Fibroblast of villous mesenchyme (primary cell): Measurements from ENCODE around the gene GRIN2A. TPM values are rescaled to one million over a fixed set of nuclear protein-coding genes. Genes with fewer than 3 reads are reported as not detected.

ENCODE experiments used
- DNase-seq: peaks from one replicate; pipeline ENCODE4 v3.0.0-alpha.2; 2010; ENCODE audit warnings: low read depth
- H3K4me3 ChIP-seq: 2 replicates; pipeline ENCODE4 v1.5.1; 2011; ENCODE audit warnings: low read depth, mild to moderate bottlenecking, low read length
- total RNA-seq: library from RNA; depleted of rRNA; stranded (reverse); fragments of >200 nt; gene quantifications from 2 replicates; pipeline ENCODE4 v1.2.3, GENCODE V29; 2012
- TF ChIP-seq, protein P1 (sequence below): IDR thresholded peaks from 2 replicates; pipeline ENCODE4 v1.5.1; 2012; ENCODE audit warnings: low read depth, mild to moderate bottlenecking, low read length; ENCODE audit not compliant: insufficient read depth

The GRIN2A gene
- total RNA-seq, 1 donor, result 1.3 TPM

GRCh38 chr16:9824200-9825068 lies 357.8 kb downstream of the GRIN2A start:
- H3K4me3 ChIP-seq, result no peak overlapping the region
- TF ChIP-seq, protein P1, sequence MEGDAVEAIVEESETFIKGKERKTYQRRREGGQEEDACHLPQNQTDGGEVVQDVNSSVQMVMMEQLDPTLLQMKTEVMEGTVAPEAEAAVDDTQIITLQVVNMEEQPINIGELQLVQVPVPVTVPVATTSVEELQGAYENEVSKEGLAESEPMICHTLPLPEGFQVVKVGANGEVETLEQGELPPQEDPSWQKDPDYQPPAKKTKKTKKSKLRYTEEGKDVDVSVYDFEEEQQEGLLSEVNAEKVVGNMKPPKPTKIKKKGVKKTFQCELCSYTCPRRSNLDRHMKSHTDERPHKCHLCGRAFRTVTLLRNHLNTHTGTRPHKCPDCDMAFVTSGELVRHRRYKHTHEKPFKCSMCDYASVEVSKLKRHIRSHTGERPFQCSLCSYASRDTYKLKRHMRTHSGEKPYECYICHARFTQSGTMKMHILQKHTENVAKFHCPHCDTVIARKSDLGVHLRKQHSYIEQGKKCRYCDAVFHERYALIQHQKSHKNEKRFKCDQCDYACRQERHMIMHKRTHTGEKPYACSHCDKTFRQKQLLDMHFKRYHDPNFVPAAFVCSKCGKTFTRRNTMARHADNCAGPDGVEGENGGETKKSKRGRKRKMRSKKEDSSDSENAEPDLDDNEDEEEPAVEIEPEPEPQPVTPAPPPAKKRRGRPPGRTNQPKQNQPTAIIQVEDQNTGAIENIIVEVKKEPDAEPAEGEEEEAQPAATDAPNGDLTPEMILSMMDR, result no peak
- DNase-seq, result no peak

- TF ChIP-seq, protein P1, result no peak
- DNase-seq, result no peak
- H3K4me3 ChIP-seq, result no peak overlapping the region
These were observed 358.7 kb downstream of the GRIN2A start for GRCh38 chr16:9823510-9823909.

GRCh38 chr16:9821970-9822369 lies 360.3 kb downstream of the GRIN2A start:
- no peak overlapping the region for H3K4me3 ChIP-seq
- TF ChIP-seq, protein P1, result no peak
- no peak for DNase-seq

DNA sequence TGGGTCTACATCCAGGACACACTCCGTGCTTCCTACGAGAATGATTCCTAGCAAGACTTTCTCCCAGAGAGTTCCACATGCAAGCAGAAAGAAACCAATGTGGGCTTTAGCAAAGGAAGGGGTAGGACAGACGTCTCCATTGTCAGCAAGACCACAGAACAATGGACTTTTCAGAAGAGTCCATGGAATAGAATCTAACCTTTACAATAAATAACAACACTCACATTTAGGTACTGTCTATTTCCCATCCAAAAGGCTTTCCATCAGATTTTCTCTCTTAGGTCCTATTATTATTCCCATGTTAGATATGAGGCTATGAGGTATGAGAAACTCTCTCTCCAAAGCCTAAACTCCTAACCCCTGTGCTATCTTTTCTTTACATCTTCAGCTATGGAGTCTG lies 360.9 kb downstream of the GRIN2A start:
- H3K4me3 ChIP-seq, result no peak overlapping the region
- no peak for DNase-seq
- TF ChIP-seq, protein P1, result no peak

- TF ChIP-seq, protein P1, result no peak
- DNase-seq, result no peak
- no peak overlapping the region for H3K4me3 ChIP-seq
These were observed 361.6 kb downstream of the GRIN2A start for GRCh38 chr16:9820476-9821246.

DNA sequence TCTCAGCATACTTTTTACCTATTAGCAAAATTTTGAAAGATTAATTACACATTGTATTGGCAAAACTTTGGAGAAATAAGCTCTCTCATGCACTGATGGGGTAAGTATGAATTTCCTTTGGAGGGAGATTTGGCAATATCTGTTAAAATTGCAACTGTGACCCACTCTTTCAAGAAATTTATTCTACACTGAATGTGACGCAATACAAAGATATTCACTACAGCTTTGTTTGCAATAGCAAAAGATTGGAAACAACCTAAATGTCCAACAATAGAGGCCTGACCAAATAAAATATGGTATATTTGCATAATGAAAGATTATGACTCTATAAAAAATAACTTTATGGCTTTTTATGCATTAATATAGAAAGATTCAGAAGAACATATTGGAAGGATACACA lies 363.5 kb downstream of the GRIN2A start:
- no peak overlapping the region for H3K4me3 ChIP-seq
- TF ChIP-seq, protein P1, result no peak

More for the DNA sequence above, 363.5 kb downstream of the GRIN2A start:
- DNase-seq, result no peak
